HG03354 (cell line): Measurements from ENCODE around the gene NR4A2.
A peak's percentile ranks its signal among the peaks of the same experiment; 100 is the strongest.

Experiments used
- ATAC-seq: cut with Tn5 transposase; IDR thresholded peaks from one replicate; pipeline ENCODE4 v1.9.1; 2021; ENCODE audit warnings: mild to moderate bottlenecking; ENCODE audit not compliant: unreplicated experiment, poor library complexity, severe bottlenecking

NR4A2 gene

DNA sequence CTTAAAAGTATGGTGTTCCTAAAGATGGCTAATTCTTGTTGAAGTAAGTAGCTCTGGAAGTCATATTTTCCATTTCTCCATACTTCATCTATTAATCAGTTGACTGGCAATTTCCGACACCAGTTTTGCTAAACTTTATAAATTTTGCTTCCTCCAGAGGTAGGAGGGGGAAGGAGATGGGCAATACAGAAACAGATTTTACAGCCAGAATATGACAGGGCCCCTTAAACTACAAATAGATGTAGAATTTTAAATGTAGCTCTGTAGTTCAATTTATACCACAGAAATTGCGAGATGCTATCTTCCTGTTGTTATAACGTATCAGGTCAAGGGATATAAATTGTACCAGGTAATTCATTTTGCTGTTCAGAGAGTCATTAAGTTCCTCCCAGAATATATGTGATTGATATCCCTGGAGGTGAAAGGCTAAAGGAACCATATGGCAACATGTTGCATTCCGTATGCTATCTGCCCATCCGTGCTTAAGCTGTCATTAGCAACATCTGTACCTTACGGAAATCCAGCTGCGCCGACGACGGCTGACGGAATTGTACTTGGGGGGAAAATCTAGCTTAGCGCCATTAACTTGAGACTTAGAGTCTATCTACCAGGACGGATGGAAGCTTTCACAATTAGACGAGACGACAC, 8.4 kb upstream of the NR4A2 start:
- ATAC-seq, result peak; percentile 19

DNA sequence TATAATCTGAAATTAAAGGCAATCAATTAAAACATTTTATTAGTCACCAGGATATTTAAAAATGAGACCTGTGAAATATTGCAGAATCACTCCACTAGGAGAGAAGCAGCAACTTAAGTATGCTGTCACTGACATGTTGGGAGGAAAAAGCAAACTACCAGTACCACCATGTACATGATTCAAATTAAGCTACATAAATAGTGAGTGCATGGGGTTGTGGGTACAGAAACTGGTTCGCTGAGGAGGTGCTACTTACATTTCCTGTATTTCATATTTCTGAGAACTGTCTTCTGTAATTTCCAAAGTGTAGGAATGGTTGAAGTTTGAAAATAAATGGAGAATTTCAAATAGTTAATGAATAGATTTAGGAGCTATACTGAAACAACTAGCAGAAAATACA, 7.9 kb upstream of the NR4A2 start:
- ATAC-seq, result no peak

DNA sequence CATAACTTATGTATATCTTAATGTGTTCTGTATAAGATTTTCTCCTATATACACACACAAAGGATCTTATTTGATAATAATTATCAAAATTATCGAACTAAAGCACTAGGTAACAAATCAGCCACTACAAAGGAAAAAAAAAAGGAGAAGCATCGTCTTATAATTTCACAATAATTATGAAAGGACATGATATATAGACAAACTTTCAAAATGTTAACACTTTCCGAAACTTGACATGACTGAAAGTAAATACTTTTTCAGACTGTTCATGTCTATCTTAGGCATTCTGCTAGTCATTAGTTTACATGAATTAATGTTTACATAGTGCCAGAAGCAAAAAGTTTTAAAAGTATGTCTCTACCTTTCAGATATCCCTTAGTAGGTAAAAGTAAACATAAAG, 7.3 kb upstream of the NR4A2 start:
- no peak for ATAC-seq

DNA sequence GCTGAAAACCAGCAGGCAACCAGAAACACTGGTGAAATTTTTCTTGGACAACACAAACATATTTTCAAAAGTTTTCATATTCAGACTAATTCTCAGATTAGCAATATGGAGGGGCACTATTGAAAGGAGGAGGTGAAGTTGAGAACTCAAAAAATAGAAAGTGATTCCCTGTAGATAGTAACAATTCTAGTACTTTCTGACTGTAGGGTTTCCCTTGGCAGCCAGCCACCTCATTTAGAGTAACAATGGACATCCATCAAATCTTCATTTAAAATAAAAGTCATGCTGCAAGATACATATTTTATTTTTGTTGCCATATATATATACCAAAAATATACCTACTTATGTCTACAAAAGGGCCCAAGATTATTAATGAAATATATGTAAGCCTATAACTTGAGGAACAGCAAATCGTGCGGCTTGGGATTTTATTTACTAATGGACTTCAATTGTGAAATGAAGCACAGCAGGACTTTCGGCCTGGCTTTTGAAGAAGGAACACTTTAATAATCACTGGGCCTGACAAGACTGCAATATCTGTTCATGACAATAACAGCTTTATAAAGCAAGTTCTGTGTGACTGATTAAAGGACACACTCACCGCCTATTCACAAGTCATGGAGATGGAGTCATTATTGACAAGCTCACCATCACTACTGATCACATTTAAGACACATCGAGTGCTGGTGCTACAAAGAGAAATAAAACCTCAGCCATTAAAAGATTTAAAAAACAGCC, 6.8 kb upstream of the NR4A2 start:
- no peak for ATAC-seq

DNA sequence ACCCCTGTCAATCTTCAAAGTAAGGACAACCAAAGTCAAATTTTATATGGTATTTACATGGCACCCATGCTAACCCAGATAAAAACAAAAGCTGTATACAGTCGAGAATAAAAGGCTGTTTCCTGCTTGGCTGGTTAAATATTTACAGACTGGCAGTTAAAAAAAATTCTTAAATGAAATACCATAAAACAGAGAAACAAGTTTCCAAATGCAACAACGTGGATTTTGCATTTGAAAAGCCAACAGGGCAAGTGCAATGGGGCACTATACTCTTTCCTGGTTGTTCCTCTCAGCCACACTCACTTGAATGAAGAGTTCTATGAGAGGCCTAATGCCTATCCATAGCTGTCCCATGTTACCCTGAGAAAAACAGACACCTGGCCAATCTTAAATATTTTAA, 6.1 kb upstream of the NR4A2 start:
- no peak for ATAC-seq

DNA sequence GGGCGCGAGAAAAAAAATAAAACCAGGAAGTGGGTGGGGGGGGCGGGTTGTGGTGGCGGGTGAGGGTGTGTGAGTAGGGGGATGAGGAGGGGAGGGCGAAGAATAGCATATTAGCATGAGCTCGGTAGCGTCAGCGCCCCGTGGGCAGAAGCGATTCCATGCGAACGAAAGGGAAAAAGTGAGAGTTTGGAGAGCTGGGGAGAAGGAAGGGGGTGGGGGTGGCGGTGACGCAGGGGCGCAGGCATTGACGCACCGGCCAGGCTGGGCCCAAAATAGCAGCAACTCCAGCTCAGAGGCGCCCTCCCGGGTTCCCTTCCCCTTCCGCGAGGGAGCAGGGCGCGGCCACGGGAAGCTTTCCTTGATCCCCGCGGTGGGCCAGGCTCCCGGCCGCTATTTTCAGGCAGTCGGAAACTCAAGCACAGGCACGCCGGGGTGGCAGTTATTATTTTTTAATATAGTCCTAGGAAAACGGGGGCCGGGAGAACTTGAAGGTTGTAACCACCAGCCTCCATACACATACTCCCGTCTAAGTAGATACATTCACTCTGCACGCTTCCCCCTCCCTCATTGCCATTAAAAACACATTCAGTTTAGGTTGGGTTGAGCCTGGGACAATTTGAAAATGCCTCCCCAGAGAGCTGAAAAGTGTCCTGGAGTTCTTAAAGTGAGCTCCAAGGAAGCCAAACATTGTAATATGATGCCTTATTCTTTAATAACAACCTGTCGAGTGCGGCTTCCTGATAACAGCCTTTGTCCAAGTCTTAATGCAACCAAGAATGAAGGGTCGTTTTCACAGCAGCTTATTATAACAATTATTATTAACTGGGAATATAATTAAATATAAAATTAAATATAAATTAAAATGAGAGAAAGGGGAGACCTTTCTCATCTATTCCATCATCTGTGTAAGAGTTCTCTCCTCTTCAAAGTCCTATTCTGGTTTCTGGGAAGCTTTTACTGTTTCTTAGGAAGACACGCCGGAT, 2.3 kb upstream of the NR4A2 start:
- peak; percentile 17 for ATAC-seq

DNA sequence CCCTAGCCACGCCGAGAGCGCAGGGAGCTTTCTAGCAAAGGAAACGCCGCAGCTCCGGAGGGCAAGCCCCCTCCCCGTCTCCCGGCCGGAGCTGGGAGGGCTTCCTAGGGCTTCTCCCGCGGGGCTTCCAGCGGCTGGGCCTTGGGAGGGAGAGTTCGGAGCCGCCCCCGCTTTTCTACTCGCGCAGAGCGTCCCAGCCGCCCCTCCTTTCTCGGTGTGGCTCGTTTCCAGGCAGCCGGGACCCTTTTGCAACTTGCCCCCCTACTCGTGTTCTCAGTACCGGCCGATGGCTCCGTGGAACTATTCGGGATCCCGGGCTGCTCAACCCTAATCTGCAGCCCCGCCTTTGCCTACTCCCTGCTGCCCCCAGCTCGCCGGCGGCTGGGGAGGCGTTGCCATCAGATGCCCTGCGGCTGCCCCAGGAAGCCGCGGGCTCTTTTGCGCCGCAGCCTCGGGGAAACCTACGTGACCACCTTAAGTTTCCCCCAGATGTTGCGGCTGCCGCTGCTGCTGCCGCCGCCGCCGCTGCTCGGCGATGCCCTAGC, 1.5 kb upstream of the NR4A2 start:
- peak; percentile 46 for ATAC-seq

DNA sequence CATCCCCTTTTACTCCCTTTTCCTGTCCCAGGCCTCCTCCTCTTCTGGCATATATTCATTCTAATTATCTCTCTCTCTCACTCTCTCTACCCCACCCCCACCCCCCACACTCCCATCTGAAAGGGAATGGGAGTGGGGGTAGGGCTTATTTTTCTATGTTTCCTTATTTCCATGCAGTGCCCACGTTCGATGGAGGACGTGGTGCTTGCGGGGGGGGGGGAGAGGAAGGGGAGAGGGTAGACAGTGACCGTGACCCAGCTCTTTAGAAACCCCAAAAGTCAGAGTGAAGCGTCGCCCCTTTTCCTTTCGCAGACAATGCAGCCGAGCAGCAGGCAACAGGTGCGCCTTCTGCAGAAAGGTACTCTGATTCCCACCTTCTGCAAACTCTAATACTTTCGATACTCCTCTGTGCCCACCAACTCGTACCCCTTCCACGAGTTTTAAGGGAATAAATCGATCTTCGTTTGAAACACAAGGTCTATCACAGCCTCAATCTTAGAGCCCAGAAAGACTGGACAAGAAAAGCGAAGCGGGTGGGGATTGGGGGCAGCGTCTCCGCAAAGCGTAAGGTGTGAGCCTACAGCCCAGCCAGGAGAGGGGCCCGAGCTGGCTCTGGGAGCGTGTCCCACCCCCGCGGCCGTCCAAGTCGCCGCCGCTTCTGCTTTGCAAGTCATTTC, 891 bp upstream of the NR4A2 start:
- ATAC-seq, result peak; percentile 24

DNA sequence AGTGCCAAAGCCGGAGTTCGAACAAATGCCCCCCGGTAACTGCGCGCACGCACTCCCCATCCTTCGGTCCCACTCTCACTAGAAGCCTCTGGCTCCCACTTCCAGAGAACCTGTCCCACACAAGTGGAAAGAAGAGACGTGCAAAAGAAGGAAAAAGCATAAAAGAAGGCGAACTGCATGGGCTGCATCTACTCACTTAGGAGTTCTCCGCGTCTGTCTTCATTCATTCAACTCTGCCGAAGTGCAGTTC, 312 bp downstream of the NR4A2 start:
- ATAC-seq, result peak; percentile 7

DNA sequence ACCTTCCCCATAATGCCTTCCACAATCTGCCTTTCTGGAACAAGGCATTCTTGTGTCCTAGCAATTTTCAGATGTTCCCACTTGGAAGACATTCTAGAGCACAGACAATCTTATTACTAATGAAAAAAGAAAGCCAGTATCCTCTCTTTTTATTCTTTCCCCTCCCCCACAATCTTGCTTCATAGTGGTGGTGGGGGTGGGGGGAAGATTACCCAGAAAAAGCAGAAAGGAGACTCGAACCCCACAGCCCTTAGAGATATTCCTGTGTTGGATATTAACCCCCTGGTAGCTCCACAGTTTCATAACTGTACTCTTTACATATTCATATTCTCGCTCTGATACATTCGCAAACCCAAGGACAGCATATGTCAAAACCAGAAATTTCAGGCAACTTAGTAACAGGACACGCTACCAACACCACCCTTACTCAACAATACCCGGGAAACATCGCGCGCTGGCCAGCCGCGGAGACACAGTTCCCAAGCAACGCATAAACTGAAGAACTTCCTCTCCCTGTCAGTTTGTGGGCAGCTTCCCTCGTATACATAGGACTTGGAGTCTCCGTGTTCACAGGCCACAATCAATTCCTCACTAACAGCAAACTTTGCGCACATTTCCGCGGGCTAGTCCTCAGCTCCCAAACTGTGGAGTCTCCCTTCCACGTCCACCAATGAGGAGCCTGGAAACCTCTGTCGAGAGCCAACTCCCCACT, 793 bp downstream of the NR4A2 start:
- no peak for ATAC-seq

DNA sequence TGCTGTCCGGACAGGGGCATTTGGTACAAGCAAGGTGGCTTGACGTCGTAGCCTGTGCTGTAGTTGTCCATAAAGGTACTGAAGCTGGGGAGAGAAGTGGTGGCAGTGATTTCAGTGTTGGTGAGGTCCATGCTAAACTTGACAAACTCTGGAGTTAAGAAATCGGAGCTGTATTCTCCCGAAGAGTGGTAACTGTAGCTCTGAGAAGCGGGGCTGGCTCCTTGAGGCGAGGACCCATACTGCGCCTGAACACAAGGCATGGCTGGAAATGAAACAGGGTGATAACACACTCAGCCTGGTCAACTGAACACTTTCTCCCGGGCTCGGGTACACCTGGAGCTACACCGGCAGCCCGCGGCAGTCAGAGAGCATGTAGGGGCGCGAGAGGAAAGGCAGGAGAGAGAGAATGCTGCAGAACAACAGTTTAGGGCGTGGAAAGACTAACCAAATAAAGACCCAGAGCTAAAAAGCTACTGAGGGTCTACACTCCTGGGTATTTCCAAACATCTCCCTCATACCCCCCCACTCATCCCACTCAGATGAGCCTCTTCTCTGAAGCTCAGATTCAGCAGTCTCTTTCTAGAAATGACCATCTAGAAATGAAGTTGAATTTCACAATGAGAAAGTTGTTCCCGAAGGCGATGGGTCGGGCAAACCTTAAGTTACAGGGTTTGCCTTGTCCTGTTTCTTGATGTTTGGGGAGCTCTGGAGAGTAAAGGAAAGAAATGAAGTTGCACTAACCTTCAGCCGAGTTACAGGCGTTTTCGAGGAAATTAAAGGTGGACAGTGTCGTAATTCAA, 2.4 kb downstream of the NR4A2 start:
- no peak for ATAC-seq

DNA sequence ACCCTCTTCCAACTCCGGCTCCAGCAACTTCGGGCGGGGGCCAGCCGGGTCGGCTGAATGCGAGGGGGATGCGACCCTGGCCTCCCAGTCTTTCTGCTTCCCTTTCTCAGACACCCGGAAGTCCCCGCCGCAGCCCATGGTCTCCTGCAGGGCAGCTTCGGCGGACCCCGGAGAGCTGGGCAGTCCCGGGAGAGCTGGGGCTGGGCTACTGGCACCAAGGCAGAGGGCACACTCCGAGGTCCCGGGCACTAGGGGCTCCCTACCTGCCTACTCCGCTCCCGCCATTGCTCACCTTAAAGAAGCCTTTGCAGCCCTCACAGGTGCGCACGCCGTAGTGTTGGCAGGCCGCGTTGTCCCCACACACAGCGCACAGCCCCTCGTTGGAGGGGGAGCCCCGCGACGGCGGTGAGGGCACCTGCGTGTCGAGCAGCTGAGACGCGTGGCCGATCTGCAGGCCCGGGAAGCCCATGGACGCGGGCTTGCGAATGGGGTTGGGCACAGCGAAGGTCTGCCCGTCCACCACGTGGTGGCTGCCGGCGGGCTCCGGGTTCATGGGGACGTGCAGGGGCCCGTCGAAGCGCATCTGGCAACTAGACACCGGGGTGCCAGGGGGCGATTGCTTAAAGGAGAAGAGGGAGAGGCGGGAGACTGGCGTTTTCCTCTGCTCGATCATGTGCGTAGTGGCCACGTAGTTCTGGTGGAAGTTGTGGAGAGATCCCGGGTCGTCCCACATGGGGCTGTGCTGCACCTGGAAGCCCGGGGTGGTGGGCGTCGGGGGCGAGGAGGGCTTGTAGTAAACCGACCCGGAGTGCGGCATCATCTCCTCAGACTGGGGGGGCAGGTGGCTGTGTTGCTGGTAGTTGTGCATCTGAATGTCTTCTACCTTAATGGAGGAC, 3.2 kb downstream of the NR4A2 start:
- ATAC-seq, result no peak

DNA sequence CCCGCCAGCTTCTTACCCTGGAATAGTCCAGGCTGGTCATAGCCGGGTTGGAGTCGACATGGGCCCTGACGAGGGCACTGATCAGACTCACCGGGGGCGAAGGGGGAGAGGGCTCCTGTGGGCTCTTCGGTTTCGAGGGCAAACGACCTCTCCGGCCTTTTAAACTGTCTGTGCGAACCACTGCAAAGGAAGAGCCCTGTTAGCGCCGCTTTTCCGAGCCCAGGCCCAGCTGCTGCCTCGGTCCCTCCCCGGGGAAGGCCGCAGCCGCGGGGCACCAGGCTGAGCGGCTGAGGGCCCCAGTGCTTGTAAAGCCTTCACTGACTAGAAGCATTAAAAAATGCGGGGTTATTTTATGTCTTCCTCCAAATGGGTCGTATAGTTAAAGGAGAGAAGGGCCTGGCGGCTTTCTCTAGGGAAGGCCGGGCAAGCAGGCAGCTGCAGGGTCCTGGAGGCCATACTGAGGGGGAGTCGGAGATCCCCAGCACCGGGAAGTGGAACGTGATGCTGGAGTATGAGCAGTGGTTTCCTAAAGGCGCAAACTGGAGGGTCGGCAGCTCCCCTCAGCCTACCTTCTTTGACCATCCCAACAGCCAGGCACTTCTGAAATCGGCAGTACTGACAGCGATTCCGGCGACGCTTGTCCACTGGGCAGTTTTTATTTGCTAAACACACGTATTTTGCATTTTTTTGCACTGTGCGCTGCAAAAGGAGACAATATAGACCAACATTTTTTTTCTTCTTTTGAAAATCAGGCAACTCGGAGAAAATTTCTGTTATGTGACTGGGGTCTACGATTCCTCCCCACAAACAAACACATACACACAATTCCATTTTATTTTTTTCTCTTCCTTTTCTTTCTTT, 4.5 kb downstream of the NR4A2 start:
- no peak for ATAC-seq

DNA sequence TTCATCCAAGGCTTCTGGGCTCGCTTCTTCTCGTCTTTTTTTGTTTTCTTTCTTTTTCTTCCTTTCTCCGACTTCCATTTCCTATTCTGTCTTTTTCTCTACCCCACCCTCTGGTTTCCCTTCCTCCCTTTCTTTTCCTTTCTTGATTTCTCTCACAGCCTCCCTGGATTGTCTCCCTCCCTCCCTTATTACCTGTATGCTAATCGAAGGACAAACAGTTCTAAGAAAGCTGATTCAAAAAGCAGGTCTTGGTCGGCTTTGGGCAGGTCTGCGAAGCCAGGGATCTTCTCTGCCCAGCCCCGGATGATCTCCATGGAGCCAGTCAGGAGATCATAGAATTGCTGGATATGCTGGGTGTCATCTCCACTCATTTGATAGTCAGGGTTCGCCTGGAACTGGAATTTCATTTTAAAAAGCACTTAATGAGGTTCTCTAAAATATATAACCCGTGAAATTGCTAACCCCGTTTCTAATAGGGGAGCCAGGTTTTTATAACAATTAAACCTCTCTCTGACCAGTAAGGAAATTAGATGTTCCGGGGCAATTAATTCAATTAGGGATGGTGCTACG, 5.9 kb downstream of the NR4A2 start:
- no peak for ATAC-seq

DNA sequence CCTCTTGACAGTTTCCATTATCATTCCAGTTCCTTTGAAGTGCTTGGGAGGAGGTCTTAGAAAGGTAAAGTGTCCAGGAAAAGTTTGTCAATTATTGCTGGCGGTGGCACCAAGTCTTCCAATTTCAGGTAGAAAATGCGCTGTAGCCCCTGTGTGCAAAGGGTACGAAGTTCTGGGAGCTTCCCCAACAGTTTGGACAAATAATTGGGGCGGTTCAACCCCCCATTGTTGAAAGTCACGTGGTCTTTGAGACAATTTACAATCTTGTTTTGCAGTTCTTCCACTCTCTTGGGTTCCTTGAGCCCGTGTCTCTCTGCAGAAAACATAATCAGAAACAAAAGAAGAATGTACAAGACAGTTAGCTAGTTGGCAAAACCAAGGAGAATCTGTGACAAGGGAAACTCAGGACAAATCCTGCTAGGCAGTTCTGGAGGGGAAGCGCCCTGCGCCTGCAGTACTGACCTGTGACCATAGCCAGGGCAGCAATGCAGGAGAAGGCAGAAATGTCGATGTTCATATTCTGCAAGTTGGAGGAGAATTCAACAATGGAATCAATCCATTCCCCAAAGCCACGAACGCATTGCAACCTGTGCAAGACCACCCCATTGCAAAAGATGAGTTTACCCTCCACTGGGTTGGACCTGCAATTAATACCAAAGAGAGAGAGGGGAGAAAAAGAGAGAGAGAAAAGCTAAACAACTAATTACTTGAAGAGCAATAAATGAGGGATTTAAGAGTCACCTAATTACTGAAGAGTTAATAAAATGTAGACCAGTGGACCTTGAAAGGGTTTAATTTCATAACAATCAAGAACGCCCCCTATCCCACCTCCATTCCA, 6.6 kb downstream of the NR4A2 start:
- ATAC-seq, result no peak

DNA sequence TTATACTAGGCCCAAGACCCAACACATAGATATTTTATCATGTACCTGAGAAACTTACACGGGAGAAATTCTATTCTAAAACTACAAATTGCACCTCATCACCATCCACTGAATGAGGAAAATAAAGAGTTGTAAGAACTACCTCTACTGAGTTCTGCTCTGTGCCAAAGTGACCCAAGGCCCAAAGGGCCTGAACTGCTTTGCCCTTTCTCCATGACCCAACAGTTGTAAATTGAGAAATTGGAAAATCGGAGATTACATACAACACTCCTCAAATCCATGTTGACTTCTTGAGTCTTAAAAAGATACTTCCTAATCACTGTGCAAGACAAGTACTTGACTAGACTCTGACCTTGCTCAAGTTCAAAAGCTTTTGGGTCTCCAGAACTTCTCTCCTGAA, 8.8 kb downstream of the NR4A2 start:
- no peak for ATAC-seq
